Measurements from ENCODE around the gene UGT2B17.
"Not testable (repeated sequence)": the region's sequence is repeated elsewhere in the genome, so short reads cannot be mapped to it uniquely, and the experiment has no call there.

UGT2B17 gene

GRCh38 chr4:68581383-68582338 lies 5.5 kb upstream of the UGT2B17 start:
- DNase-seq (ENCODE audit: low read depth) = no peak
- TF ChIP-seq CTCF (IDR thresholded peaks at IDR 0.05; ENCODE audit: low read length, missing control alignments) = no peak
- H3K4me3 ChIP-seq (replicated peaks; ENCODE audit: low read depth, low read length) = no peak overlapping the region

GRCh38 chr4:68577590-68577989 lies 1.5 kb upstream of the UGT2B17 start:
- TF ChIP-seq CTCF (IDR thresholded peaks at IDR 0.05; ENCODE audit: low read length, missing control alignments) = no peak
- H3K4me3 ChIP-seq (replicated peaks; ENCODE audit: low read depth, low read length) = no peak overlapping the region
- no peak for DNase-seq (ENCODE audit: low read depth)

- not testable (repeated sequence) for DNase-seq (ENCODE audit: low read depth); H3K4me3 ChIP-seq (replicated peaks; ENCODE audit: low read depth, low read length)
These were observed 486 bp downstream of the UGT2B17 start for GRCh38 chr4:68575636-68576035.

- TF ChIP-seq CTCF (IDR thresholded peaks at IDR 0.05; ENCODE audit: low read length, missing control alignments) = no peak
- H3K4me3 ChIP-seq (replicated peaks; ENCODE audit: low read depth, low read length) = no peak overlapping the region
- DNase-seq (ENCODE audit: low read depth) = no peak
These were observed 1.0 kb downstream of the UGT2B17 start for GRCh38 chr4:68575081-68575480.

GRCh38 chr4:68572653-68573170 lies 3.4 kb downstream of the UGT2B17 start:
- TF ChIP-seq CTCF (IDR thresholded peaks at IDR 0.05; ENCODE audit: low read length, missing control alignments) = no peak
- no peak for DNase-seq (ENCODE audit: low read depth)

GRCh38 chr4:68570122-68570507 lies 6.0 kb downstream of the UGT2B17 start:
- DNase-seq (ENCODE audit: low read depth) = no peak
- no peak overlapping the region for H3K4me3 ChIP-seq (replicated peaks; ENCODE audit: low read depth, low read length)
- no peak for TF ChIP-seq CTCF (IDR thresholded peaks at IDR 0.05; ENCODE audit: low read length, missing control alignments)

More at GRCh38 chr4:68572653-68573170, 3.4 kb downstream of the UGT2B17 start:
- no peak overlapping the region for H3K4me3 ChIP-seq (replicated peaks; ENCODE audit: low read depth, low read length)

GRCh38 chr4:68569466-68570121 lies 6.5 kb downstream of the UGT2B17 start:
- TF ChIP-seq CTCF (IDR thresholded peaks at IDR 0.05; ENCODE audit: low read length, missing control alignments) = no peak
- no peak overlapping the region for H3K4me3 ChIP-seq (replicated peaks; ENCODE audit: low read depth, low read length)
- DNase-seq (ENCODE audit: low read depth) = no peak

- not testable (repeated sequence) for H3K4me3 ChIP-seq (replicated peaks; ENCODE audit: low read depth, low read length); DNase-seq (ENCODE audit: low read depth)
These were observed 7.1 kb downstream of the UGT2B17 start for GRCh38 chr4:68569036-68569435.

- not testable (repeated sequence) for H3K4me3 ChIP-seq (replicated peaks; ENCODE audit: low read depth, low read length); DNase-seq (ENCODE audit: low read depth)
These were observed 7.6 kb downstream of the UGT2B17 start for GRCh38 chr4:68568535-68568934.

- H3K4me3 ChIP-seq (replicated peaks; ENCODE audit: low read depth, low read length); DNase-seq (ENCODE audit: low read depth): not testable (repeated sequence)
These were observed 9.8 kb downstream of the UGT2B17 start for GRCh38 chr4:68566364-68566763.

GRCh38 chr4:68565082-68565481 lies 11.0 kb downstream of the UGT2B17 start:
- not testable (repeated sequence) for H3K4me3 ChIP-seq (replicated peaks; ENCODE audit: low read depth, low read length); DNase-seq (ENCODE audit: low read depth)

Data from fibroblast of pulmonary artery (primary cell).